Brain microvascular endothelial cell (primary cell): ENCODE results near the gene XPO5.

Experiments used
- DNase-seq: peaks from one replicate; pipeline ENCODE4 v3.0.0-alpha.2; 2020
- H3K27ac ChIP-seq: fragments of 250-450 bp; sonication (Bioruptor Pico); 2 replicates; pipeline ENCODE4 v1.5.1; 2020; ENCODE audit warnings: mild to moderate bottlenecking, moderate library complexity
- H3K27me3 ChIP-seq: fragments of 250-450 bp; sonication (Bioruptor Pico); replicated peaks from 2 replicates; pipeline ENCODE4 v1.5.1; 2020; ENCODE audit warnings: mild to moderate bottlenecking
- H3K36me3 ChIP-seq: fragments of 250-450 bp; sonication (Bioruptor Pico); replicated peaks from 2 replicates; pipeline ENCODE4 v1.5.1; 2020; ENCODE audit warnings: mild to moderate bottlenecking
- H3K4me3 ChIP-seq: 2 replicates; pipeline ENCODE4 v1.5.1; 2011; ENCODE audit warnings: low read depth, mild to moderate bottlenecking, control low read depth, low read length, moderate library complexity
- CTCF ChIP-seq: IDR thresholded peaks from 2 replicates; pipeline ENCODE4 v1.5.1; 2011; ENCODE audit warnings: low read depth, mild to moderate bottlenecking, moderate library complexity, low read length, control low read depth, inconsistent platforms; ENCODE audit errors: missing control alignments
- in situ Hi-C: cut with HindIII; loops from 2 replicates; pipeline ENCODE4 v1.10.0; 2017; ENCODE audit warnings: low sequenced_read_pairs, low pct_ligation_motif_present

XPO5 gene

GRCh38 chr6:43478008-43478372 is 97.8 kb downstream of the XPO5 start:
- Histone ChIP-seq H3K4me3 (peak overlapping the region; percentile 71), H3K27ac (peak overlapping the region; percentile 83), H3K36me3 (no peaks in the 10 kb centered on the region), H3K27me3 (no peaks in the 10 kb centered on the region)
- in situ Hi-C loops: no loop called here
- DNase-seq: no peak
- TF ChIP-seq CTCF: no peak

- DNase-seq: peak; percentile 80
- no peaks in the 10 kb centered on the region for H3K36me3 ChIP-seq
- peak within 1 kb of the TSS; percentile 71 for H3K4me3 ChIP-seq
- H3K27me3 ChIP-seq: no peaks in the 10 kb centered on the region
- peak within 1 kb of the TSS; percentile 83 for H3K27ac ChIP-seq
- in situ Hi-C loops: no loop called here
- TF ChIP-seq CTCF: no peak
Observed at GRCh38 chr6:43477235-43478007, 98.4 kb downstream of the XPO5 start, which contains the start of gene TJAP1. Gene TJAP1 (plus strand): TSS chr6:43477570. CDS start chr6:43499002, 21,432 bp downstream.

- in situ Hi-C loops: no loop called here
- H3K27me3 ChIP-seq: no peaks in the 10 kb centered on the region
- no peak for DNase-seq
Observed at GRCh38 chr6:43476746-43477145, 99.1 kb downstream of the XPO5 start.

GRCh38 chr6:43475516-43475915 is 100.3 kb downstream of the XPO5 start:
- in situ Hi-C loops: no loop called here
- no peaks in the 10 kb centered on the region for H3K27me3 ChIP-seq
- no peak for DNase-seq
- no peaks in the 10 kb centered on the region for H3K36me3 ChIP-seq
- no peak overlapping the region for H3K4me3 ChIP-seq
- no peak overlapping the region for H3K27ac ChIP-seq
- no peak for TF ChIP-seq CTCF

More at GRCh38 chr6:43476746-43477145, 99.1 kb downstream of the XPO5 start:
- Histone ChIP-seq H3K36me3 (no peaks in the 10 kb centered on the region), H3K4me3 (peak overlapping the region; percentile 71), H3K27ac (no peak overlapping the region)
- no peak for TF ChIP-seq CTCF

GRCh38 chr6:43472515-43472914 is 103.3 kb downstream of the XPO5 start:
- H3K27ac ChIP-seq: no peak overlapping the region
- no peaks in the 10 kb centered on the region for H3K27me3 ChIP-seq
- no peak for DNase-seq
- no peak overlapping the region for H3K4me3 ChIP-seq
- in situ Hi-C loops: no loop called here
- H3K36me3 ChIP-seq: no peaks in the 10 kb centered on the region
- TF ChIP-seq CTCF: no peak
